Hepatocyte (in vitro differentiated cells): ENCODE data around the gene TRIM17. TPM values are rescaled to one million over a fixed set of nuclear protein-coding genes. Genes with fewer than 3 reads are reported as not detected.

Source experiments
- DNase-seq: peaks from one replicate; pipeline ENCODE4 v3.0.0-alpha.2; 2016; ENCODE audit warnings: low spot score
- H2AFZ ChIP-seq: fragments of 200-600 bp; sonication (generic); 2 replicates; pipeline ENCODE4 v1.6.0; 2016; ENCODE audit warnings: antibody characterized with exemption, mild to moderate bottlenecking
- H3K27ac ChIP-seq: fragments of 200-600 bp; sonication (generic); 2 replicates; pipeline ENCODE4 v1.5.1; 2016; ENCODE audit warnings: mild to moderate bottlenecking
- H3K27me3 ChIP-seq: fragments of 200-600 bp; sonication (generic); 2 replicates; pipeline ENCODE4 v1.6.1; 2016
- H3K36me3 ChIP-seq: fragments of 200-600 bp; sonication (generic); replicated peaks from 2 replicates; pipeline ENCODE4 v1.5.1; 2016; ENCODE audit warnings: low read depth; ENCODE audit not compliant: insufficient read depth
- H3K4me1 ChIP-seq: fragments of 200-600 bp; sonication (generic); 2 replicates; pipeline ENCODE4 v1.5.1; 2016; ENCODE audit warnings: mild to moderate bottlenecking, moderate library complexity; ENCODE audit not compliant: insufficient read depth
- H3K4me2 ChIP-seq: fragments of 200-600 bp; sonication (generic); 2 replicates; pipeline ENCODE4 v1.6.0; 2016
- H3K4me3 ChIP-seq: fragments of 200-600 bp; sonication (generic); 2 replicates; pipeline ENCODE4 v1.5.1; 2016; ENCODE audit warnings: mild to moderate bottlenecking
- H3K79me2 ChIP-seq: fragments of 200-600 bp; sonication (generic); 2 replicates; pipeline ENCODE4 v1.6.0; 2017; ENCODE audit warnings: mild to moderate bottlenecking
- H3K9me2 ChIP-seq: fragments of 200-600 bp; sonication (generic); replicated peaks from 2 replicates; pipeline ENCODE4 v1.6.0; 2017; ENCODE audit warnings: mild to moderate bottlenecking; ENCODE audit not compliant: insufficient read depth
- H3K9me3 ChIP-seq: fragments of 200-600 bp; sonication (generic); 2 replicates; pipeline ENCODE4 v1.5.1; 2016; ENCODE audit warnings: low read depth, mild to moderate bottlenecking
- H4K20me1 ChIP-seq: fragments of 200-600 bp; sonication (generic); 2 replicates; pipeline ENCODE4 v1.6.0; 2016; ENCODE audit warnings: mild to moderate bottlenecking; ENCODE audit not compliant: insufficient read depth, poor library complexity, severe bottlenecking
- EZH2 ChIP-seq: fragments of 200-600 bp; sonication (generic); IDR thresholded peaks from 2 replicates; pipeline ENCODE4 v1.6.1; 2016; ENCODE audit warnings: antibody characterized with exemption, mild to moderate bottlenecking, borderline replicate concordance
- EZH2phosphoT487 ChIP-seq: fragments of 200-600 bp; sonication (generic); IDR thresholded peaks from one replicate; pipeline ENCODE4 v1.6.1; 2018; ENCODE audit warnings: antibody characterized with exemption, mild to moderate bottlenecking, low read depth, moderate library complexity; ENCODE audit not compliant: unreplicated experiment, severe bottlenecking
- WGBS: methylation state at CpG from one replicate; pipeline ENCODE4 v1.1.6; 2016; ENCODE audit warnings: low lambda C conversion rate; ENCODE audit errors: missing lambda C conversion rate; 5-methylcytosine and 5-hydroxymethylcytosine counted together
- polyA plus RNA-seq: library from polyadenylated mRNA; unstranded; fragments of >200 nt; fragmentation: Nextera tagmentation; extraction: Ambion mirVana; gene quantifications from 2 replicates; pipeline ENCODE4 v1.2.1, GENCODE V29; 2016
- total RNA-seq: library from RNA; depleted of rRNA; stranded (reverse); fragments of >200 nt; gene quantifications from 2 replicates; pipeline ENCODE4 v1.2.3, GENCODE V29; 2014
- TF ChIP-seq, protein P1 (sequence below): fragments of 200-600 bp; sonication (generic); IDR thresholded peaks from 2 replicates; pipeline ENCODE4 v1.5.1; 2016; ENCODE audit warnings: antibody characterized with exemption, mild to moderate bottlenecking; ENCODE audit not compliant: poor library complexity

TRIM17 gene
- total and polyA plus RNA-seq, 2 experiments from 2014 or later, result 2.4 to 7.3 TPM

DNA sequence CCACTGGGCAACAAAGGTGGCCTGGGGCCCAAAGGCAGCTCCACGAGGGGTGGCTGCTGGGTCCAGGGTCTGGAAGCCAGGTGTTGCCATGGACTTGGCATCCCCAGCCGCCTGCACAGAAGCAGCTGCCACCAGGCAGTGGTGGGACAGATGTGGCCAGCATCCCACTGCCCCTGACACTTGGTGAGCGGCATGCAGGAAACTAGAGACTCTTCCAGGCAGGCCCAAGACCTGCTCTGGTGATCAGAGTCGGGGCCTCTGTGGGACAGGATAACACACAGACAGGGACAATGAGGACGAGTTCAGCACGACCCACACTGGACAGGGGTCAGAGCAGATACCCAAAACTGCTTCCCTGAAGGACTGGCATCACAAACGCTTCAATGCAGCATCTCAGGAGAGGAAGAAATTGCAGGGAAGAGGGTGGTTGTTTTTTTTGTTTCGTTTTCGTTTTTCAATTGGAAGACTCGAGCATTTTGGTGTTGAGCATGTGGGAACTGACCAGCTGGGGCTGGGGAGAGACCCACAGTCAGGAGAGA lies 36.4 kb upstream of the TRIM17 start:
- no peak overlapping the region for H3K27ac ChIP-seq
- no peaks in the 10 kb centered on the region for H3K9me2 ChIP-seq
- no peaks in the 10 kb centered on the region for H3K9me3 ChIP-seq
- H3K4me3 ChIP-seq, result no peak overlapping the region
- H2AFZ ChIP-seq, result no peak overlapping the region
- no peak overlapping the region for H3K4me2 ChIP-seq
- no peak for TF ChIP-seq EZH2
- TF ChIP-seq EZH2phosphoT487, result no peak
- TF ChIP-seq, protein P1, sequence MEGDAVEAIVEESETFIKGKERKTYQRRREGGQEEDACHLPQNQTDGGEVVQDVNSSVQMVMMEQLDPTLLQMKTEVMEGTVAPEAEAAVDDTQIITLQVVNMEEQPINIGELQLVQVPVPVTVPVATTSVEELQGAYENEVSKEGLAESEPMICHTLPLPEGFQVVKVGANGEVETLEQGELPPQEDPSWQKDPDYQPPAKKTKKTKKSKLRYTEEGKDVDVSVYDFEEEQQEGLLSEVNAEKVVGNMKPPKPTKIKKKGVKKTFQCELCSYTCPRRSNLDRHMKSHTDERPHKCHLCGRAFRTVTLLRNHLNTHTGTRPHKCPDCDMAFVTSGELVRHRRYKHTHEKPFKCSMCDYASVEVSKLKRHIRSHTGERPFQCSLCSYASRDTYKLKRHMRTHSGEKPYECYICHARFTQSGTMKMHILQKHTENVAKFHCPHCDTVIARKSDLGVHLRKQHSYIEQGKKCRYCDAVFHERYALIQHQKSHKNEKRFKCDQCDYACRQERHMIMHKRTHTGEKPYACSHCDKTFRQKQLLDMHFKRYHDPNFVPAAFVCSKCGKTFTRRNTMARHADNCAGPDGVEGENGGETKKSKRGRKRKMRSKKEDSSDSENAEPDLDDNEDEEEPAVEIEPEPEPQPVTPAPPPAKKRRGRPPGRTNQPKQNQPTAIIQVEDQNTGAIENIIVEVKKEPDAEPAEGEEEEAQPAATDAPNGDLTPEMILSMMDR, result no peak
- H3K79me2 ChIP-seq, result peaks cover 26% of the 10 kb centered on the region
- WGBS, result 91% methylated on average over 10 of the region's 10 CpGs
- H3K36me3 ChIP-seq, result no peaks in the 10 kb centered on the region
- H3K27me3 ChIP-seq, result no peaks in the 10 kb centered on the region
- peaks cover 5% of the 10 kb centered on the region for H4K20me1 ChIP-seq
- peaks cover 20% of the 10 kb centered on the region for H3K4me1 ChIP-seq
- DNase-seq, result no peak

DNA sequence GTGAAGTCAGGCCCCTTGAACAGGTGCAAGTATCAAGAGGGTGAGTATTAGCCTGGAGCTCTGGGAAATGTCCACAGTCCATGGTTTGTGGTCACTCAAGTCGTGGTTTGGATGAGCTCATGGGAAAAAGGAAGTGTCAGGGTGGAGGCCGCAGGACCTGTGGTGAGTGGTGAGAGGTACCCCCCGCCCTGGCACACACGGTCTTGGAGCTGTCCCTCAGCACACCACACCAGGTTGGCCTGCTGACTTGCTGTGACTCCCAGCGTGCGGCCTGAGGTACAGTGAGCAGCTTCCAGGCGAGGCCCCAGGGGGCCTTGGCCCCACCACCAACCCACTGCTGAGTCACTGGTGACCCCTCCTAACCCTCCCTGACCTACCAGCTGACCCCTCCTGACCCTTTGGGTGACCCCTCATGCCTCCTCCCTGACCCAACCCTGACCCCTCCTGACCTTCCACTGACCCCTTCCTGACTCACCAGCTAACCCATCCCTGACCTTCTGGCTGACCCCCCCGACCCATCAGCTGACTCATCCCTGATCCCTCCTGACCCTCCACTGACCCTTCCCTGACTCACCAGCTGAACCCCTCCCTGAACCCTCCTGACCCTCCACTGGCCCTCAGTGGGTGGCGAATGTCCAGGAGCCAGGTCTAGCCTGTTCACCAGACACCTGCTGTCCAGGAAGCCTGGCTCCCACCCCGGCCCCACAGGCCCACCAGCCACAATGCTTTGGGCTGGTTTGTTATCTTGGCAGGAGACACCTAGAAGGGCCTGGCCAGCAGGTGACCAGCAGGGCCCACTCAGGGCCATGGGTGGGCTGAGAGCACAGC lies 35.7 kb upstream of the TRIM17 start:
- H3K9me2 ChIP-seq, result no peaks in the 10 kb centered on the region
- no peaks in the 10 kb centered on the region for H3K27me3 ChIP-seq
- 86% methylated on average over 10 of the region's 10 CpGs for WGBS
- H3K27ac ChIP-seq, result no peak overlapping the region
- H3K4me3 ChIP-seq, result no peak overlapping the region
- peaks cover 5% of the 10 kb centered on the region for H4K20me1 ChIP-seq
- H2AFZ ChIP-seq, result no peak overlapping the region
- peaks cover 26% of the 10 kb centered on the region for H3K79me2 ChIP-seq
- H3K4me1 ChIP-seq, result peaks cover 20% of the 10 kb centered on the region
- no peak for DNase-seq
- TF ChIP-seq, protein P1, result no peak
- TF ChIP-seq EZH2 (no peak), EZH2phosphoT487 (no peak)
- no peak overlapping the region for H3K4me2 ChIP-seq
- H3K9me3 ChIP-seq, result no peaks in the 10 kb centered on the region
- H3K36me3 ChIP-seq, result no peaks in the 10 kb centered on the region

DNA sequence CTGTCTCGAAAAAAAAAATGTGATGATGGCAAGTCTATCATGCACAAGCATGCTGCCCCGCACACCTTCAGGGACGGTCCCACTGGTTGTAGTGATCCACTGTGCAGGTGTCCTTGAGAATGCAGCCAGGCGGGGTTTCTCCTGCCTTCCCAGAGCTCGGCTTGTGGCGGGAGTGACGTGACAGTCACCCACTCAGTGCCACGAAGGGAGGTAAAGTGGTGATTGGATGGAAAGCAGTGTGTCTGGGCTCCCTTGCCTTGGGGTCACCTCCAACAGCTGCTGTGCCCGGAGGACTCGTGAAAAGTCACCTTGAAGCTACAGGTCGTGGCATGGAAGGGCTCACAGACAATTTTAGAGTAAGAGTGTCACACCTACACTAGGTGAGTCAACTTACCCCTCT lies 33.5 kb upstream of the TRIM17 start:
- DNase-seq, result no peak
- TF ChIP-seq, protein P1, result no peak
- TF ChIP-seq EZH2 (no peak), EZH2phosphoT487 (no peak)
- WGBS, result 91% methylated on average over 11 of the region's 11 CpGs

More for the DNA sequence above, 33.5 kb upstream of the TRIM17 start:
- no peaks in the 10 kb centered on the region for H4K20me1 ChIP-seq
- peaks cover 2% of the 10 kb centered on the region for H3K27me3 ChIP-seq
- peaks cover 13% of the 10 kb centered on the region for H3K4me1 ChIP-seq
- no peak overlapping the region for H2AFZ ChIP-seq
- H3K9me2 ChIP-seq, result no peaks in the 10 kb centered on the region
- no peaks in the 10 kb centered on the region for H3K36me3 ChIP-seq
- no peak overlapping the region for H3K4me3 ChIP-seq
- no peaks in the 10 kb centered on the region for H3K9me3 ChIP-seq
- H3K27ac ChIP-seq, result no peak overlapping the region
- H3K4me2 ChIP-seq, result no peak overlapping the region
- H3K79me2 ChIP-seq, result peaks cover 10% of the 10 kb centered on the region
